Activated CD8-positive, alpha-beta T cell treated with anti-CD3 and anti-CD28 coated beads for 36 hours (primary cell): ENCODE data around the gene OR52K2. TPM values are rescaled to one million over a fixed set of nuclear protein-coding genes. Genes with fewer than 3 reads are reported as not detected.
A peak's percentile ranks its signal among the peaks of the same experiment; 100 is the strongest.
"Not testable (repeated sequence)": the region's sequence is repeated elsewhere in the genome, so short reads cannot be mapped to it uniquely, and the experiment has no call there.

Experiments used
- ATAC-seq: fragments of 200-7000 bp; cut with Tn5 transposase; one replicate; pipeline ENCODE4 v1.10.0; 2021; ENCODE audit warnings: mild to moderate bottlenecking, moderate library complexity
- CTCF ChIA-PET: fragments of 350-600 bp; sonication (Branson Sonifier 250); formaldehyde crosslinking; loops from one replicate; lab custom pipeline; 2021; ENCODE audit warnings: antibody characterized with exemption; lab: Charles Lee
- POLR2A ChIA-PET: fragments of 350-600 bp; sonication (Branson Sonifier 250); formaldehyde crosslinking; loops from one replicate; lab custom pipeline; 2021; ENCODE audit warnings: antibody characterized with exemption; lab: Charles Lee
- DNase-seq: peaks from one replicate; pipeline ENCODE4 v3.0.0-alpha.2; 2020
- H3K27ac Mint-ChIP-seq: one replicate; pipeline ENCODE4 v1.8.0; 2021; ENCODE audit warnings: mild to moderate bottlenecking, mixed read lengths
- H3K27me3 Mint-ChIP-seq: one replicate; pipeline ENCODE4 v1.8.0; 2021; ENCODE audit warnings: mixed read lengths
- H3K36me3 Mint-ChIP-seq: one replicate; pipeline ENCODE4 v1.8.0; 2021; ENCODE audit warnings: low read depth, mixed read lengths
- H3K4me1 Mint-ChIP-seq: one replicate; pipeline ENCODE4 v1.8.0; 2021; ENCODE audit warnings: low read depth, mixed read lengths
- H3K4me3 Mint-ChIP-seq: one replicate; pipeline ENCODE4 v1.8.0; 2021; ENCODE audit warnings: mild to moderate bottlenecking, moderate library complexity, mixed read lengths
- H3K9me3 Mint-ChIP-seq: one replicate; pipeline ENCODE4 v1.8.0; 2021; ENCODE audit warnings: mixed read lengths
- intact Hi-C: fragments of 100-400 bp; cut with micrococcal nuclease; formaldehyde crosslinking; loops from one replicate; pipeline ENCODE4 v1.10.0; 2022
- total RNA-seq, 2 experiments: library from RNA; stranded (reverse); gene quantifications; one replicate each; pipeline ENCODE4 v1.2.3, GENCODE V29; 2021
- TF ChIP-seq, protein P1 (sequence below): fragments of 200-600 bp; IDR thresholded peaks from one replicate; pipeline ENCODE4 v1.8.0; 2022; ENCODE audit warnings: antibody characterized with exemption, mild to moderate bottlenecking

OR52K2 gene
- total RNA-seq, 2 experiments from 2014 or later, result not detected

DNA sequence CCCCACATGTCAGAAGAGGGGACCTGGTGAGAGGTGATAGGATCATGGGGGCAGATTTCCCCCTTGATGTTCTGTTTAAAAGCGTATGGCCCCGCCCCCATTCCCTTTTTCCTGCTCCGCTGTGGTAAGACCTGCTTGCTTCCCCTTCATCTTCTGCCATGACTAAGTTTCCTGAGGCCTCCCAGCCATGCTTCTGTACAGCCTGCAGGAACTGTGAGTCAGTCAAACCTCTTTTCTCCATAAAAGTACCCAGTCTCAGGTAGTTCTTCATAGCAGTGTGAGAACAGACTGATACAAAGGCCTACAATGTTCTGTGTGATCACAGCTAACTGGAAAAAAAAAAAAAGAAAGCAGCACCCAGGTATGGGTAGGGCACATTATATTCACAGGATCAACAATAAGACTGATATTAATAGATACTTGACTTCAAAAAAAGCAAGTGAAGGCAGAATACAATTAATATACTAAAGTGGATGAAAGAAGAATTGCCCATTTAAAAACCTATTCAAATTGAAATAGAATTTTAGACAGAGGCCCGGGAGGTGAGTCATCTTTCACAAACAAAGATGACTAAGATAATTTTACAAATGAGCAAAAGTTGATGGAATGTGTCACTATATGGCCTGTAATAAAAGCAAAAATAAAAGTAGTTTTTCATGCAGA, 31.6 kb downstream of the OR52K2 start:
- ATAC-seq, result peak; percentile 24
- Mint-ChIP-seq H3K4me1 (peaks cover 10% of the 10 kb centered on the region), H3K27me3 (peaks cover 9% of the 10 kb centered on the region), H3K9me3 (no peaks in the 10 kb centered on the region), H3K36me3 (no peaks in the 10 kb centered on the region), H3K4me3 (no peak overlapping the region), H3K27ac (no peak overlapping the region)
- peak; percentile 26 for DNase-seq
- TF ChIP-seq, protein P1, sequence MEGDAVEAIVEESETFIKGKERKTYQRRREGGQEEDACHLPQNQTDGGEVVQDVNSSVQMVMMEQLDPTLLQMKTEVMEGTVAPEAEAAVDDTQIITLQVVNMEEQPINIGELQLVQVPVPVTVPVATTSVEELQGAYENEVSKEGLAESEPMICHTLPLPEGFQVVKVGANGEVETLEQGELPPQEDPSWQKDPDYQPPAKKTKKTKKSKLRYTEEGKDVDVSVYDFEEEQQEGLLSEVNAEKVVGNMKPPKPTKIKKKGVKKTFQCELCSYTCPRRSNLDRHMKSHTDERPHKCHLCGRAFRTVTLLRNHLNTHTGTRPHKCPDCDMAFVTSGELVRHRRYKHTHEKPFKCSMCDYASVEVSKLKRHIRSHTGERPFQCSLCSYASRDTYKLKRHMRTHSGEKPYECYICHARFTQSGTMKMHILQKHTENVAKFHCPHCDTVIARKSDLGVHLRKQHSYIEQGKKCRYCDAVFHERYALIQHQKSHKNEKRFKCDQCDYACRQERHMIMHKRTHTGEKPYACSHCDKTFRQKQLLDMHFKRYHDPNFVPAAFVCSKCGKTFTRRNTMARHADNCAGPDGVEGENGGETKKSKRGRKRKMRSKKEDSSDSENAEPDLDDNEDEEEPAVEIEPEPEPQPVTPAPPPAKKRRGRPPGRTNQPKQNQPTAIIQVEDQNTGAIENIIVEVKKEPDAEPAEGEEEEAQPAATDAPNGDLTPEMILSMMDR, result no peak
- intact Hi-C loops, result no loop called here
- ChIA-PET POLR2A (no interaction called here), CTCF (interaction anchor here (1.5 kb wide), 1 partner anchor 293 kb away, joined by 3 read pairs; no protein-coding TSS in a partner anchor)

- ChIA-PET POLR2A (no interaction called here), CTCF (interaction anchor here (1.5 kb wide), 1 partner anchor 294 kb away, joined by 3 read pairs; no protein-coding TSS in a partner anchor)
- Mint-ChIP-seq H3K27ac (no peak overlapping the region), H3K4me1 (peaks cover 10% of the 10 kb centered on the region), H3K27me3 (peaks cover 7% of the 10 kb centered on the region), H3K9me3 (no peaks in the 10 kb centered on the region), H3K4me3 (no peak overlapping the region), H3K36me3 (no peaks in the 10 kb centered on the region)
- ATAC-seq (no peak), DNase-seq (no peak)
- intact Hi-C loops, result no loop called here
- TF ChIP-seq, protein P1, result no peak
These were observed 32.1 kb downstream of the OR52K2 start for GRCh38 chr11:4481240-4481582.

GRCh38 chr11:4482445-4482844, 33.4 kb downstream of the OR52K2 start, which contains the start of gene OR52K1:
Gene OR52K1 (plus strand): TSS chr11:4482646. CDS start chr11:4488901, 6,255 bp downstream.
- H3K9me3 Mint-ChIP-seq, result no peaks in the 10 kb centered on the region
- intact Hi-C loops, result no loop called here
- ATAC-seq (no peak), DNase-seq (no peak)
- TF ChIP-seq, protein P1, result no peak
- POLR2A ChIA-PET, result no interaction called here
- peaks cover 7% of the 10 kb centered on the region for H3K27me3 Mint-ChIP-seq
- no peak within 1 kb of the TSS for H3K4me3 Mint-ChIP-seq
- no peak within 1 kb of the TSS for H3K27ac Mint-ChIP-seq
- CTCF ChIA-PET, result interaction anchor here (1.5 kb wide), 1 partner anchor 295 kb away, joined by 3 read pairs; no protein-coding TSS in a partner anchor
- H3K36me3 Mint-ChIP-seq, result no peaks in the 10 kb centered on the region
- peaks cover 10% of the 10 kb centered on the region for H3K4me1 Mint-ChIP-seq

GRCh38 chr11:4484310-4484709, 35.2 kb downstream of the OR52K2 start:
- intact Hi-C loops, result no loop called here
- DNase-seq (no peak), ATAC-seq (no peak)
- ChIA-PET CTCF (no interaction called here), POLR2A (no interaction called here)
- Mint-ChIP-seq H3K4me1 (peaks cover 10% of the 10 kb centered on the region), H3K36me3 (no peaks in the 10 kb centered on the region), H3K27me3 (peaks cover 10% of the 10 kb centered on the region), H3K9me3 (no peaks in the 10 kb centered on the region), H3K4me3 (no peak overlapping the region), H3K27ac (no peak overlapping the region)
- TF ChIP-seq, protein P1, result no peak

DNA sequence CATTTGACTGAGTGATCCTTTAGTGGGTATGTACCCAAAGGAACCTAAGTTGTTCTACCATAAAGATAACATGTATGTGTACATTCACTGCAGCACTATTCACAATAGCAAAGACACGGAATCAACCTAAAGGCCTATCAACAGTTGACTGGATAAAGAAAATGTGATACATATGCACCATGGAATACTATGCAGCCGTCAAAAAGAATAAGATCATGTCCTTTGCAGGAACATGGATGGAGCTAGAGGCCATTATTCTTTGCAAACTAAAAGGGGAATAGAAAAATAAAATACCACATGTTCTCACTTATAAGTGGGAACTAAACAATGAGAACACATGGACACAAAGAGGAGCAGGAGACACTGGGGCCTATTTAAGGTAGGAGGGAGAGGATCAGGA, 42.3 kb downstream of the OR52K2 start:
- POLR2A ChIA-PET, H3K4me3 Mint-ChIP-seq, H3K27ac Mint-ChIP-seq, H3K9me3 Mint-ChIP-seq, DNase-seq, H3K36me3 Mint-ChIP-seq, ATAC-seq: not testable (repeated sequence)
- Mint-ChIP-seq H3K27me3 (peaks cover 18% of the 10 kb centered on the region), H3K4me1 (peaks cover 12% of the 10 kb centered on the region)
- intact Hi-C loops, result loop anchor here (5.0 kb wide), 1 partner anchor 304 kb away; no protein-coding TSS in a partner anchor
- CTCF ChIA-PET, result interaction anchor here (5.3 kb wide), 1 partner anchor 304 kb away, joined by 52 read pairs; no protein-coding TSS in a partner anchor
